Measurements from ENCODE around the gene CAND2. TPM values are rescaled to one million over a fixed set of nuclear protein-coding genes. Genes with fewer than 3 reads are reported as not detected.

CAND2 gene
- total and polyA plus RNA-seq, 9 of the 15 experiments (the other 6 are each of a cell fraction or from before 2014, with no cell fraction given) = 0.91 to 14.9 (median 4.3) TPM

- no peak for TF ChIP-seq ZNF609 (CRISPR knock-in tag; IDR thresholded peaks at IDR 0.05; ENCODE audit: borderline replicate concordance)
- TF ChIP-seq ZSCAN29 (IDR thresholded peaks at IDR 0.05) = no peak
- TF ChIP-seq ZNF184 (CRISPR knock-in tag; IDR thresholded peaks at IDR 0.05) = no peak
- TF ChIP-seq MTF1 (CRISPR knock-in tag; IDR thresholded peaks at IDR 0.05; ENCODE audit: borderline replicate concordance) = no peak
- TF ChIP-seq ZNF274 (IDR thresholded peaks at IDR 0.05; ENCODE audit: borderline replicate concordance, low read depth, low read length) = no peak
- TF ChIP-seq ZBTB7A (IDR thresholded peaks at IDR 0.05; ENCODE audit: borderline replicate concordance, control insufficient read depth, low read depth, low read length) = no peak
- no peak for TF ChIP-seq PHB (CRISPR knock-in tag; IDR thresholded peaks at IDR 0.05)
- no peak for TF ChIP-seq ARID2 (IDR thresholded peaks at IDR 0.05)
- TF ChIP-seq EHMT2 (IDR thresholded peaks at IDR 0.05) = no peak
- no peak for TF ChIP-seq DNMT1 (IDR thresholded peaks at IDR 0.05)
- TF ChIP-seq GTF2E2 (tag; IDR thresholded peaks at IDR 0.05) = no peak
- no peak for TF ChIP-seq TCF15 (CRISPR knock-in tag; IDR thresholded peaks at IDR 0.05)
- TF ChIP-seq HDAC1 (IDR thresholded peaks at IDR 0.05) = no peak
- Histone ChIP-seq H3K27ac (ENCODE audit: extremely low read depth, low read depth, low read length) (no peak overlapping the region), H3K9me1 (ENCODE audit: control insufficient read depth, insufficient read depth, low read length) (no peaks in the 10 kb centered on the region), H3K4me1 (replicated peaks in 1 of 2; ENCODE audit: control insufficient read depth in 2 of 2, insufficient read depth in 2 of 2, low read length in 2 of 2) (no peaks in the 10 kb centered on the region; a peak in 1 of 5 replicates), H3K36me3 (ENCODE audit: control insufficient read depth, insufficient read depth, low read length) (no peaks in the 10 kb centered on the region), H4K20me1 (replicated peaks; ENCODE audit: control insufficient read depth, insufficient read depth, low read length) (no peaks in the 10 kb centered on the region), H3K27me3 (ENCODE audit: control insufficient read depth in 2 of 2, insufficient read depth in 2 of 2, low read length in 2 of 2) (peaks cover 41 to 53% of the 10 kb centered on the region in 2 experiments), H3K4me3 (no peak overlapping the region), H2AFZ (ENCODE audit: low read depth, low read length) (no peak overlapping the region), H3K9me3 (replicated peaks; ENCODE audit: control insufficient read depth, insufficient read depth, low read depth, low read length) (no peaks in the 10 kb centered on the region), H3K79me2 (ENCODE audit: control insufficient read depth, insufficient read depth, low read length) (no peaks in the 10 kb centered on the region), H3K9ac (ENCODE audit: insufficient read depth in 1 of 2, low read depth in 2 of 2, low read length in 2 of 2) (no peak overlapping the region), H3K4me2 (ENCODE audit: insufficient read depth, low read length) (no peak overlapping the region)
- in situ Hi-C loops (cut with MboI) = no loop called here
- WGBS (ENCODE audit: insufficient coverage, low coverage, missing lambda C conversion rate) = 11% methylated on average over 3 of the region's 4 CpGs
- FAIRE-seq = no peak
- intact Hi-C loops (cut with micrococcal nuclease) = no loop called here
- ATAC-seq = no peak
- BruUV-seq (replicated peaks) = no TSS peak
- POLR2A ChIA-PET = interaction anchor here (1.6 to 3.4 kb wide), 4 partner anchors 8 to 22 kb away, joined by 3 to 17 read pairs (median 11); partner anchors contain the start of gene RPL32
- no peak for DNase-seq (ENCODE audit: extremely low read depth in 1 of 4, low spot score in 3 of 4)
- CTCF ChIA-PET (ENCODE audit: low intra/inter-chr PET ratio) = no interaction called here
Observed at GRCh38 chr3:12854565-12854964, 58.1 kb downstream of the CAND2 start.

Measured in K562 (cell line).